CD4-positive, CD25-positive, alpha-beta regulatory T cell (primary cell): ENCODE measurements around the gene SF3B5. TPM values are rescaled to one million over a fixed set of nuclear protein-coding genes. Genes with fewer than 3 reads are reported as not detected.
"Not testable (repeated sequence)": the region's sequence is repeated elsewhere in the genome, so short reads cannot be mapped to it uniquely, and the experiment has no call there.

Source experiments
- ATAC-seq, 2 donors: fragments of 150-1000 bp; cut with Tn5 transposase; one replicate each; pipeline ENCODE4 v1.10.0; 2021; ENCODE audit warnings: low read depth in 2 of 2, moderate number of reproducible peaks in 2 of 2, moderate library complexity in 1 of 2
- DNase-seq, 3 donors: peaks; one replicate each; pipeline versions ENCODE4 v3.0.0 to v3.0.0-alpha.2; 2012 to 2022; ENCODE audit warnings: mixed read lengths in 1 of 3
- H3K27ac ChIP-seq: one replicate; pipeline ENCODE4 v1.7.0; 2013; ENCODE audit warnings: mild to moderate bottlenecking, low read length; ENCODE audit not compliant: insufficient read depth, poor library complexity, severe bottlenecking
- H3K27me3 ChIP-seq: one replicate; pipeline ENCODE4 v1.7.0; 2013; ENCODE audit warnings: low read length; ENCODE audit not compliant: control insufficient read depth, insufficient read depth
- H3K36me3 ChIP-seq: one replicate; pipeline ENCODE4 v1.7.0; 2013; ENCODE audit warnings: mild to moderate bottlenecking, low read length, moderate library complexity; ENCODE audit not compliant: control insufficient read depth, insufficient read depth
- H3K4me1 ChIP-seq: 2 replicates; pipeline ENCODE4 v1.7.0; 2013; ENCODE audit warnings: mild to moderate bottlenecking, low read length; ENCODE audit not compliant: insufficient read depth, control insufficient read depth, poor library complexity, severe bottlenecking
- H3K4me3 ChIP-seq: one replicate; pipeline ENCODE4 v1.7.0; 2013; ENCODE audit warnings: low read depth, mild to moderate bottlenecking, low read length, moderate library complexity
- H3K9me3 ChIP-seq, 2 experiments: 1 replicate in 1 of 2; 2 replicates in 1 of 2; pipeline ENCODE4 v1.7.0; 2013; ENCODE audit warnings: low read length in 2 of 2, mild to moderate bottlenecking in 1 of 2, moderate library complexity in 1 of 2; ENCODE audit not compliant: control insufficient read depth in 2 of 2
- H3K27ac Mint-ChIP-seq, 3 donors: one replicate each; pipeline ENCODE4 v1.8.0; 2020 to 2022; ENCODE audit warnings: mild to moderate bottlenecking in 3 of 3, mixed read lengths in 3 of 3, moderate library complexity in 2 of 3
- H3K27me3 Mint-ChIP-seq: one replicate; pipeline ENCODE4 v1.8.0; 2022; ENCODE audit warnings: mild to moderate bottlenecking, mixed read lengths
- H3K36me3 Mint-ChIP-seq: one replicate; pipeline ENCODE4 v1.8.0; 2020; ENCODE audit warnings: mixed read lengths
- H3K4me1 Mint-ChIP-seq, 4 donors: one replicate each; pipeline ENCODE4 v1.8.0; 2020 to 2022; ENCODE audit warnings: mixed read lengths in 4 of 4, mild to moderate bottlenecking in 1 of 4
- H3K4me3 Mint-ChIP-seq, 4 donors: one replicate each; pipeline ENCODE4 v1.8.0; 2020 to 2022; ENCODE audit warnings: mild to moderate bottlenecking in 4 of 4, mixed read lengths in 4 of 4, moderate library complexity in 3 of 4
- H3K9me3 Mint-ChIP-seq, 7 donors: one replicate each; pipeline ENCODE4 v1.8.0; 2020 to 2022; ENCODE audit warnings: mixed read lengths in 7 of 7, mild to moderate bottlenecking in 3 of 7, moderate library complexity in 2 of 7
- polyA plus RNA-seq, 4 donors: library from polyadenylated mRNA; unstranded; fragments of 300-500 nt; fragmentation: Illumina TruSeq; gene quantifications; one replicate each; pipeline ENCODE4 v1.2.3, GENCODE V29; 2021
- total RNA-seq: library from RNA; stranded (reverse); gene quantifications from one replicate; pipeline ENCODE4 v1.2.3, GENCODE V29; 2022

SF3B5 gene
- total and polyA plus RNA-seq, 5 donors from 2014 or later, result 127 to 448 (median 440) TPM

- Histone ChIP-seq H3K4me1 (no peaks in the 10 kb centered on the region), H3K9me3 (no peaks in the 10 kb centered on the region), H3K27me3 (no peaks in the 10 kb centered on the region), H3K36me3 (no peaks in the 10 kb centered on the region), H3K4me3 (no peak overlapping the region), H3K27ac (no peak overlapping the region)
- Mint-ChIP-seq H3K4me3 (no peak overlapping the region), H3K27me3 (peaks cover 5% of the 10 kb centered on the region), H3K4me1 (peaks cover 0 to 2% (median 0%) of the 10 kb centered on the region in 4 donors), H3K27ac (no peak overlapping the region), H3K9me3 (peaks cover 0 to 2% (median 0%) of the 10 kb centered on the region in 7 donors), H3K36me3 (no peaks in the 10 kb centered on the region)
- ATAC-seq (no peak), DNase-seq (no peak)
These were observed 43.2 kb upstream of the SF3B5 start for GRCh38 chr6:144138542-144138941.

DNA sequence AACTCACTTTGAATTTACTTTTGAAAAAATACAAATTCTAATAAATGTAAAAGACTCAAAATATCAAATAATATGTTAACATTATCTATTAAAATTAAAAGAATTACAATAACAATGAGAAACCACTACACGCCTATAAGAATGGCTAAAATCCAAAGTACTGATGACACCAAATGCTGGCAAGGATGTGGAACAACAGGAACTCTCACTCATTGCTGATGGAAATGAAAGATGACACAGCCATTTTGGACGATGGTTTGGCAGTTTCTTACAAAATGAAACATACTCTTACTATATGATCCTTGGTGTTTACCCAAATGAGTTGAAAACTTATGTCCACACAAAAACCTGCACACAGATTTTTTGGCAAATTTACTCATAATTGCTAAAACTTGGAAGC lies 39.4 kb upstream of the SF3B5 start:
- peaks cover 8% of the 10 kb centered on the region for H3K4me1 ChIP-seq
- H3K27ac ChIP-seq, result no peak overlapping the region
- Mint-ChIP-seq H3K9me3 (peaks cover 0 to 2% (median 0%) of the 10 kb centered on the region in 7 donors), H3K27ac (no peak overlapping the region), H3K27me3 (peaks cover 4% of the 10 kb centered on the region), H3K36me3 (no peaks in the 10 kb centered on the region), H3K4me1 (peaks cover 4 to 14% (median 11%) of the 10 kb centered on the region in 4 donors), H3K4me3 (no peak overlapping the region)
- H3K4me3 ChIP-seq, result no peak overlapping the region
- no peaks in the 10 kb centered on the region for H3K36me3 ChIP-seq
- no peaks in the 10 kb centered on the region for H3K9me3 ChIP-seq
- DNase-seq (no peak), ATAC-seq (no peak)
- H3K27me3 ChIP-seq, result no peaks in the 10 kb centered on the region

DNA sequence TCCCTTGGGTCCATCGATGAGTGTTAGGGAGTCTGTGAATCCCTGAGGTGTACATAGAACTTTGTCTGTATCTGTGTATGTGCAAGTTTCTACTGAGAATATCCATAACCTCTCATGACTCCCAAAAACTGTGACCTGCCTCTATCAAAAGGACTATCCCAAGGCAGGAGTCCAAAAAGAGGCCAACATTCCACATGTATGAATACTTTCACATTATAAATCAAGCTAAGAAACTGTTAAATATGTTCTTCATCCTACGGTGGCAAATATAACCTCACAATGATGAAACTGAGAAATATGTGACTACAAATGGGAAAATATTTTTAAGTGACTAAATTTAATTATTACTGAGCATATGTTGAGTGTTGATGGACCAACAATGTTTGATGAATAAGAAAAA lies 38.8 kb upstream of the SF3B5 start:
- peaks cover 0 to 2% (median 0%) of the 10 kb centered on the region in 7 donors for H3K9me3 Mint-ChIP-seq

GRCh38 chr6:144133225-144133821 lies 38.0 kb upstream of the SF3B5 start:
- ATAC-seq, result no peak
- Mint-ChIP-seq H3K4me3 (no peak overlapping the region), H3K9me3 (peaks cover 0 to 2% (median 0%) of the 10 kb centered on the region in 7 donors), H3K27ac (no peak overlapping the region), H3K27me3 (peaks cover 16% of the 10 kb centered on the region), H3K4me1 (peaks cover 4 to 18% (median 11%) of the 10 kb centered on the region in 4 donors), H3K36me3 (no peaks in the 10 kb centered on the region)
- no peak for DNase-seq
- Histone ChIP-seq H3K27ac (no peak overlapping the region), H3K9me3 (no peaks in the 10 kb centered on the region), H3K4me1 (peaks cover 8% of the 10 kb centered on the region), H3K4me3 (no peak overlapping the region), H3K27me3 (no peaks in the 10 kb centered on the region), H3K36me3 (no peaks in the 10 kb centered on the region)

More for the DNA sequence above, 38.8 kb upstream of the SF3B5 start:
- peaks cover 9% of the 10 kb centered on the region for H3K27me3 Mint-ChIP-seq
- peaks cover 4 to 15% (median 11%) of the 10 kb centered on the region in 4 donors for H3K4me1 Mint-ChIP-seq
- no peak overlapping the region for H3K4me3 ChIP-seq
- ATAC-seq (no peak), DNase-seq (no peak)
- no peaks in the 10 kb centered on the region for H3K27me3 ChIP-seq
- no peaks in the 10 kb centered on the region for H3K9me3 ChIP-seq
- no peaks in the 10 kb centered on the region for H3K36me3 Mint-ChIP-seq
- no peak overlapping the region for H3K27ac Mint-ChIP-seq
- H3K4me1 ChIP-seq, result peaks cover 8% of the 10 kb centered on the region
- H3K36me3 ChIP-seq, result no peaks in the 10 kb centered on the region
- H3K27ac ChIP-seq, result no peak overlapping the region
- H3K4me3 Mint-ChIP-seq, result no peak overlapping the region

- not testable (repeated sequence) for H3K9me3 ChIP-seq, H3K36me3 Mint-ChIP-seq, ATAC-seq, H3K4me3 Mint-ChIP-seq, H3K9me3 Mint-ChIP-seq, H3K27ac ChIP-seq, H3K36me3 ChIP-seq, H3K4me1 ChIP-seq, H3K27me3 ChIP-seq, H3K27ac Mint-ChIP-seq, H3K4me3 ChIP-seq, DNase-seq
- Mint-ChIP-seq H3K4me1 (peaks cover 4 to 18% (median 11%) of the 10 kb centered on the region in 4 donors), H3K27me3 (peaks cover 17% of the 10 kb centered on the region)
These were observed 36.9 kb upstream of the SF3B5 start for GRCh38 chr6:144132167-144132690.

GRCh38 chr6:144131248-144131709 lies 35.9 kb upstream of the SF3B5 start:
- Mint-ChIP-seq H3K4me3 (peak overlapping the region in 1 of 4 donors; percentile 59), H3K27me3 (peaks cover 21% of the 10 kb centered on the region), H3K27ac (no peak overlapping the region), H3K36me3 (no peaks in the 10 kb centered on the region), H3K4me1 (peaks cover 4 to 18% (median 11%) of the 10 kb centered on the region in 4 donors), H3K9me3 (peaks cover 0 to 2% (median 0%) of the 10 kb centered on the region in 7 donors)
- Histone ChIP-seq H3K4me3 (no peak overlapping the region), H3K9me3 (no peaks in the 10 kb centered on the region), H3K4me1 (peaks cover 8% of the 10 kb centered on the region), H3K27ac (no peak overlapping the region), H3K27me3 (peaks cover 3% of the 10 kb centered on the region), H3K36me3 (no peaks in the 10 kb centered on the region)
- ATAC-seq (no peak), DNase-seq (peak in 1 of 3 donors; percentile 26)

DNA sequence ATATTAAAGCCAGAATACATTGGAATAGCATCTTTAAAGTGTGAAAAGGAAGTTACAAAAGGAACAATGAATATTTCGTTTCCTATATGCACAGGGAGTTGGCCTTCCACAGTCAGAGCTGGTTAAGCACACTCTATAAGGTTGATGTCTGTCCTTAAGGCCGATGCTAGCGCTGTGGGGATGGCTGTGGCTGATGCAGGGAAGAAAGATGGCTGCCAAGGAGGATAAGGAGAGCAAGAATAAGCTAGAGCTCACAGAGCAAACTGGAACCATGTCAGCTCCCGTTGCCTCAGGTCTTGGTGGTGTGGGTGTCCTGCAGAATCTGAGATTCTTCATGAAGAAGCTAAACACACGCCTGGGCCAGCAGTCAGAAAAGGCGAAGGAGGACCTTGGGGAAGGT lies 34.1 kb upstream of the SF3B5 start:
- H3K27me3 ChIP-seq, result peaks cover 3% of the 10 kb centered on the region
- H3K4me1 Mint-ChIP-seq, result peaks cover 4 to 18% (median 11%) of the 10 kb centered on the region in 4 donors
- no peaks in the 10 kb centered on the region for H3K9me3 ChIP-seq
- peaks cover 21% of the 10 kb centered on the region for H3K27me3 Mint-ChIP-seq
- no peak overlapping the region for H3K27ac Mint-ChIP-seq
- peaks cover 0 to 2% (median 0%) of the 10 kb centered on the region in 7 donors for H3K9me3 Mint-ChIP-seq
- ATAC-seq, result no peak
- H3K27ac ChIP-seq, result no peak overlapping the region
- H3K4me3 ChIP-seq, result no peak overlapping the region
- DNase-seq, result no peak
- no peaks in the 10 kb centered on the region for H3K36me3 Mint-ChIP-seq
- no peak overlapping the region for H3K4me3 Mint-ChIP-seq
- no peaks in the 10 kb centered on the region for H3K36me3 ChIP-seq
- H3K4me1 ChIP-seq, result peaks cover 8% of the 10 kb centered on the region

DNA sequence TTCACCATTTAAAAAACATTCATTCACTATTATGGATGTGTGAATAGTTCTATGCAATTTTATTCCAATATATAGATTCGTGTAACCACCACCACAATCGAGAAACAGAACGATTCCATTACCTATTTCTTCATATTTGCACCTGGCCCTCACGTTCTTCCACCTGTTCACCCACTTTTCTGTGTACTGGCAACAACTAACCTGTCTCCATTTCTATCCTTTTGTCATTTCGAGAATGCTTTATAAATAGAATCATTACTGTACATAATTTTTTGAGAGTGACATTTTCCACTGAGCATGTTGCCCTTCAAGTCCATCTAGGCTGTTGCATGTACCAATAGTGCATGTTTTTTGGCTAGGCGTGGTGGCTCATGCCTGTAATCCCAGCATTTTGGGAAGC lies 31.7 kb upstream of the SF3B5 start:
- Mint-ChIP-seq H3K4me3 (no peak overlapping the region), H3K9me3 (peaks cover 0 to 1% (median 0%) of the 10 kb centered on the region in 7 donors), H3K27me3 (peaks cover 21% of the 10 kb centered on the region), H3K4me1 (peaks cover 4 to 18% (median 11%) of the 10 kb centered on the region in 4 donors), H3K36me3 (no peaks in the 10 kb centered on the region), H3K27ac (no peak overlapping the region)
- H3K4me3 ChIP-seq, result no peak overlapping the region
- H3K9me3 ChIP-seq, result no peaks in the 10 kb centered on the region
- peaks cover 3% of the 10 kb centered on the region for H3K27me3 ChIP-seq
- peaks cover 8% of the 10 kb centered on the region for H3K4me1 ChIP-seq
- no peak for DNase-seq
- H3K27ac ChIP-seq, result no peak overlapping the region
- H3K36me3 ChIP-seq, result no peaks in the 10 kb centered on the region
- ATAC-seq, result no peak
